NCI-H2171 treated with DMSO at 0.1 percent for 48 hours (cell line): ENCODE results near the gene SSH3.
A peak's percentile ranks its signal among the peaks of the same experiment; 100 is the strongest.

Experiments used
- DNase-seq: peaks from one replicate; lab custom pipeline; 2025; lab: John Stamatoyannopoulos, UW

SSH3 gene

GRCh38 chr11:67280341-67280787, 23.0 kb upstream of the SSH3 start:
- no peak for DNase-seq

DNA sequence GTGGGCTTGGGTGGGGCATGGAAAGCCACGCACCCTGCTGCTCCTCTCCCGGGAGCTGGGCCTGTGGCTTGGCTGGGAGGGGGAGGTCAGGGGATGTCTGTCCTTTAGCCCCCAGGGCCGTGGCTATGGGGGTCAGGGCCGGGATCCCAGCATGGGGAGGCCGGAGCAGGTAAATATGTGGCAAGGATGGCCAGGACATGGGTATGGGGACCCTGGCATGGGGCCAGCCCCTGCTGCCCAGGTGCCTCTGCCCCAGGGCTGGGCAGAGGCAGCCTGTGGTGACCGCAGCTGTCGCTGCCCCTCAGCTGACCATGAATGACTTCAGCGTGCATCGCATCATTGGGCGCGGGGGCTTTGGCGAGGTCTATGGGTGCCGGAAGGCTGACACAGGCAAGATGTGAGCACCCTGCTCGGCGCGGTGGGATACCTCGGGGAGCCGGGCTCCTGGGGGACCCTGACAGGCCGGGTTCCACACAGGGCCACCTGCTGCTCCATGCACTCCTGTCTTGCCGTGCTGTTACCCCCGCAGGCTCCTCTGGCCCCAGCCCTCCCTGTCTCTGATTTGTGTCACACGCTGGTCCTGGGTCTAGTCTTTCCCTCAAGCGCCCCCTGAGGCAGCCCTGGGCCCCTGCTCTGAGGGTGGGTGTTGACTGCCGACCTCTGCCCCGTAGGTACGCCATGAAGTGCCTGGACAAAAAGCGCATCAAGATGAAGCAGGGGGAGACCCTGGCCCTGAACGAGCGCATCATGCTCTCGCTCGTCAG, 22.4 kb upstream of the SSH3 start:
- DNase-seq, result no peak

- no peak for DNase-seq
Measured at GRCh38 chr11:67281552-67282150, 21.7 kb upstream of the SSH3 start.

DNA sequence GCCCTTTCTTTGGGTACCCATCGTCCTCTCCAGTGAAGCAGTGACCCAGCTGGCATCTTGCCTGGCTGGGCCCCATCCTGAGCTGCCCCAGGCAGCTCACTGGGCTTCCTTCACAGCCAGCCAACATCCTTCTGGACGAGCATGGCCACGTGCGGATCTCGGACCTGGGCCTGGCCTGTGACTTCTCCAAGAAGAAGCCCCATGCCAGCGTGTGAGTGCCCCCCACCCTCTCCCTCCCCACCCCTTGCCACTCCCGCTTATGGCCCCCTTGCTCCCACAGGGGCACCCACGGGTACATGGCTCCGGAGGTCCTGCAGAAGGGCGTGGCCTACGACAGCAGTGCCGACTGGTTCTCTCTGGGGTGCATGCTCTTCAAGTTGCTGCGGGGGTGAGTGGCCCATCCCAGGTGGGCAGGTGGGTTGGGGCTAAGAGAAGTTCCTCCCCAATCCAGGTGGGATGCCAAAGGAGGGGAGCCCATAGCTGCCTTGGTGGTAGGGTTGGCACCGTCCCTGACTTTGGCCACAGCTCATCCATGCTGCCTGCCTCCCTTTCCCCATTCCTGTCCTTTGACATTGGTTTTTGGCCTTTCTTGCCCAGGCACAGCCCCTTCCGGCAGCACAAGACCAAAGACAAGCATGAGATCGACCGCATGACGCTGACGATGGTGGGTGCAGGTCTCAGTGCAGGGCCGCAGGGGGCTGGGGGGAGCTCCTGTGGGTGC, 21.0 kb upstream of the SSH3 start:
- DNase-seq, result no peak

- DNase-seq, result no peak
Measured at GRCh38 chr11:67282876-67283371, 20.4 kb upstream of the SSH3 start.

DNA sequence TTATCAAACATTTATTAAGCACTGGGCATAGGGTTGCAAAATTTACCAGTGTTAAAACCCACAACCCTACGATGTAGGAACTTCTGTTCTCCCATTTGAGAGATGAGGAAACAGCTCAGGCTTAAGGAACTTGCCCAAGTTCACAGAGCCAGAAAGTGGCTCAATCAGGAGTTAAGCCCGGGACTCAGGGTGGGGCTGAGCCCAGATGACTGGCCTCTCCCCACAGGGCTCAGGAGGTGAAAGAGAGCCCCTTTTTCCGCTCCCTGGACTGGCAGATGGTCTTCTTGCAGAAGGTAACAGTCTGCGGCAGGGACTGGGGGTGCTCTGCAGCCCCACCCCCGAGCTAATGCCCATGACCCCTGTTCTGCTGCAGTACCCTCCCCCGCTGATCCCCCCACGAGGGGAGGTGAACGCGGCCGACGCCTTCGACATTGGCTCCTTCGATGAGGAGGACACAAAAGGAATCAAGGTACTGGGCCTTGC, 19.8 kb upstream of the SSH3 start:
- no peak for DNase-seq

DNA sequence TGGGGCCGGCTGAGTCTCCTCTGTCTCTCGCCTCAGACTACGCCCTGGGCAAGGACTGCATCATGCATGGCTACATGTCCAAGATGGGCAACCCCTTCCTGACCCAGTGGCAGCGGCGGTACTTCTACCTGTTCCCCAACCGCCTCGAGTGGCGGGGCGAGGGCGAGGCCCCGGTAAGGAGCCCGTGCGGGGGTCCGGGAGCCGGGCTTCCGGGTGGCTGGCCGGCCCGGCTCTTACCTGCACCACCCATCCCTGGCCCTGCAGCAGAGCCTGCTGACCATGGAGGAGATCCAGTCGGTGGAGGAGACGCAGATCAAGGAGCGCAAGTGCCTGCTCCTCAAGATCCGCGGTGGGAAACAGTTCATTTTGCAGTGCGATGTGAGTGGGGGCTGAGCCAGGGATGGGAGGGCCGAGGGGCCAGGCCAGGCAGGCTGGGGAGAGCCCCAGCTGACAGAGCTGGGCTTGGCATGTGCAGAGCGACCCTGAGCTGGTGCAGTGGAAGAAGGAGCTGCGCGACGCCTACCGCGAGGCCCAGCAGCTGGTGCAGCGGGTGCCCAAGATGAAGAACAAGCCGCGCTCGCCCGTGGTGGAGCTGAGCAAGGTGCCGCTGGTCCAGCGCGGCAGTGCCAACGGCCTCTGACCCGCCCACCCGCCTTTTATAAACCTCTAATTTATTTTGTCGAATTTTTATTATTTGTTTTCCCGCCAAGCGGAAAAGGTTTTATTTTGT, 18.4 kb upstream of the SSH3 start:
- no peak for DNase-seq

- no peak for DNase-seq
Measured at GRCh38 chr11:67285541-67286498, 17.5 kb upstream of the SSH3 start.

DNA sequence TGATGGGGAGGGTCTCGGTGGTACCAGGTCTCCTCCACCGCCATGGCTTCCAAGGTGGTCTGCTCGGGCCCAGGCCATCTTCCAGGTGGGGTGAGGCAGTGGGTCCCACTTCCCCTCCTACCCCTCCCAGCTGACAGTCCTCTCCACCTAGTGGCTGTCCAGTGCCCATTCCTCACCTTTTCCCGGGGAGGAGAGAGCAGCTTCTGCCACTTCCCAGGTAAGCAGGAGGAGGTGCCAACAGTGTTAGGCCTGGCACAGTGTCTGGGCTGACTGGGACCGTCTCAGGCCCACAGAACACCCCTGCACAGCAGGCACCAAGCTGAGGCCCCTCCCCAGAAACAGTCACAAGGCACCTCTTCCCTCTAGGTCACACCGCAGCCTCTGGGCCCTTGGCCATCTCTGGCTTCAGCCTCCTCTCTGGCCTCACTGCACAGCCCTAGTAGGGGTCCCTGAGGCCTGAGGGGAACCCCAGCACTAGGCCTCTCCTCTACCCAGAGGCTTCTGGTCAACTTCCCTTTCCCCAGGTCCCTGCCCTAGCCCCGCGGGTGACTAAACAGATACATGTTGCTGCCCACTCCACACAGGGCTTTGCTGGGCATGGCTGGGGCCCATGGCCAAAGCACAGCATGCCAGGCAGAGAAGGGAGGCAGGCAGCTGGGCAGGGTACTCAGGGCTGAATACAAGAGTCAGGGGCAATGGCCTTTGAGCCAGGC, 16.6 kb upstream of the SSH3 start:
- DNase-seq, result no peak

GRCh38 chr11:67287355-67288197, 15.8 kb upstream of the SSH3 start:
- DNase-seq, result no peak

GRCh38 chr11:67288198-67288451, 15.2 kb upstream of the SSH3 start:
- no peak for DNase-seq

DNA sequence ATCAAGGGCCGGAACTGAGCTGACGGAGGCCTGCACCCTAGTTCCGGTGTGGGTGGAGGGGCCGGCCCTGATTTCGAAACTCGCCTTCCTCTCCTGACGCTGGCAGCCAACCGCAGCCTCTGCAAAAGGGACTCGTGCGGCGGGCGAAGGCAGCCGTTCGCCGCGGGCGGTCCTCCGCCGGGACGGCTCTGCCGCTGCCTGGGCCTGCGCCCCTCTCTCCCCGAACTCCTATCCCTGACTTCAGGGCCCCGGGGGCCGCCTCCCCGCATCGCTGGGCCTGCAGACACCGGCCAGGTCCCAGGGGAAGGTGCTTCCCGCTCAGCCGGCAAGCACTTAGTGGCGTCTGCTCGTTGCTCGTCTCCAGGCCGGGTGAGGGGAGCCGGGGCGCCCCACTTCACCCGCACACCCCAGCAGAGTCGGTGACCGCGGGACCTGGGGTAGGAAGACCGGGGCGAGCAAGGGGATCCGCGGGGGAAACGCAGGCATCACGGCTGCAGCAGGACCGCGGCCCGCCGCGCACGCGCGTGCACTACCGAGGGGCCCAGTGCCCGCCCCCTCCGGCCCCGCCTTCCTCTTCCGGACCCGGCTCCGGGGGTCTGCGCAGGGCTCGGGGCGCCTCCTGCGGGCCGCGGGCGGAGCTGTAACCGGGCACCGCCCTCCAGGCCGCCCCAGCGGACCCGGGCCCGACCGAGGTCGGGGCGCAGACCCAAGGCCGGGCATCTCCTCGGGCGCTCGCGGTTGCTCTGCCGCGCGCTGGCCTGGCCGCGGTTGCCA, 14.7 kb upstream of the SSH3 start:
- DNase-seq, result peak; percentile 87

DNA sequence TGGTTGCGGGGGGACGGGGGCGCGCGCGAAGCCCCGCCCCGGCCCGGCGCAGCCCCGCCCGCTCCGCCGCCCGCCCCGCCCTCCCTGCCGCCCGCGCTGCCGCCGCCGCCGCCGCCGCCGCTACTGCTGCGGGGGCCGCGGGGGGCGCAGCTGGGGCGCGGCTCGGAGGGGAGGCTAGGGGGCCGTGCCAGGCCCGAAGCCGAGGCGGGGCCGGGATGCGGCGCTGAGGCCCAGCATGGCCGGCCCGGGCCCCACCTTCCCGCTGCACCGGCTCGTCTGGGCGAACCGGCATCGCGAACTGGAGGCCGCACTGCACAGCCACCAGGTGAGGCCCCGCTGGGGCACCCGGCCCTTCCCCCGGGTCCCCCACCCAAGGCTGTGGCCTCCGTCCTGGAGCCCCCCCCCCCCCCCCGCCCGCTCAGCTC, 14.1 kb upstream of the SSH3 start, which contains the start of gene ANKRD13D:
TSS of gene ANKRD13D (plus strand) at position 78 of the 425 bp plus-strand sequence. CDS start at position 236, 158 bp downstream.
- DNase-seq, result no peak

- no peak for DNase-seq
Measured at GRCh38 chr11:67289651-67290479, 13.5 kb upstream of the SSH3 start.

GRCh38 chr11:67290801-67291200, 12.5 kb upstream of the SSH3 start:
- DNase-seq, result no peak

DNA sequence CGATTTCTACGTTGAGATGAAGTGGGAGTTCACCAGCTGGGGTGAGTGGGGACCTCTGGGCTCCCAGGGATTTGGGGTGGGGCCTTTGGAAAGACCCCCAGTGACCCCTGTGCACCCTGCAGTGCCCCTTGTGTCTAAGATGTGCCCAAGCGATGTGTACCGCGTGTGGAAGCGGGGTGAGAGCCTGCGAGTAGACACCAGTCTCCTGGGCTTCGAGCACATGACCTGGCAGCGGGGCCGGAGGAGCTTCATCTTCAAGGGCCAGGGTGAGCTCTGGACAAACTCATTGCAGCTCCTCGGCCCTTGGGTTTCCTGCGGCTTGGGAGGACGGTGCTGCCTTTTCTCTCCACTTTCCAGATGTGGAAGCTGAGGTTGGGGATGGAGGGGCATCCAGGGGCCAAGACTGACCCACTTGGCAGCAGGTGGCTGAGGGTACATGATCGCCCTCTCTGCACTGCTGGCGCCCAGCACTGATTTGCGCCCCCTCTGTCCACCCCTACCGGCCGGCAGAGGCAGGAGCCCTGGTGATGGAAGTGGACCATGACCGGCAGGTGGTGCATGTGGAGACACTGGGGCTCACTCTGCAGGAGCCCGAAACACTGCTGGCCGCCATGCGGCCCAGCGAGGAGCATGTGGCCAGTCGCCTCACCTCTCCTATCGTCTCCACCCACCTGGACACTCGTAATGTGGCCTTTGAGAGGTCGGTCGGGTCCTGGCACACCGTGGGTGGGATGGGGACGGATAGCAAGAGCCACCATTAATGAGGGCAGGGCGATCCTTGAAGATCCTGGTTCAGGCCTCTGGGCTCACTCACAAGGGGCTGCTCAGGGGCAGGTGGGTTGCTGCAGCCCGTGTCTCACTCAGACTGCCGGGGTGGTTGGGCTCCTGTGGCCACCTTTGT, 11.6 kb upstream of the SSH3 start:
- DNase-seq, result no peak

DNA sequence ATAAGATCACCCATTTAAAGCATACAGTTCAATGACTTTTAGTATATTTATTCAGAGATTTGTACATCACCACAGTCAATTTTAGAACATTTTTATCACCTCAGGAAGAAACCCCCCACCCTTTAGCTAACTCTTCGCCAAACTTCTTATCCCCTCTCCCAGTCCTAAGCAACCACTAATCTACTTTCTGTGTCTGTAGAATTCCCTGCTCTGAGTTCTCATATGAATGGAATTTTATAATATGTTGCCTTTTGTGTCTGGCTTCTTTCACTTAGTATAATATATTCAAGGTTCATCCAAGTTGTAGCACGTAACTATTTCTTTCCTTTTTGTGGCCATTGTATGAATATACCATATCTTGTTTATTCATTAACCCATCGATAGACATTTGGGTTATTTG, 10.7 kb upstream of the SSH3 start:
- DNase-seq, result no peak
